Mammary epithelial cell (primary cell): ENCODE results near the gene PROM1.

ENCODE experiments used
- CTCF ChIP-seq, 2 donors: IDR thresholded peaks in 1 of 2; conservative IDR thresholded peaks in 1 of 2; 2 replicates each; pipeline ENCODE4 v1.5.1; 2011 to 2012; ENCODE audit warnings: inconsistent platforms in 2 of 2, low read length in 2 of 2, mild to moderate bottlenecking in 2 of 2, control low read depth in 1 of 2, low read depth in 1 of 2; ENCODE audit not compliant: insufficient read depth in 1 of 2; ENCODE audit errors: extremely low read depth in 1 of 2
- EZH2 ChIP-seq: IDR thresholded peaks from 2 replicates; pipeline ENCODE4 v1.6.1; 2012; ENCODE audit warnings: low read length, inconsistent platforms, borderline replicate concordance

- peak; percentile 75 to 76 for TF ChIP-seq CTCF (conservative IDR thresholded peaks at IDR 0.05 in 1 of 2, IDR thresholded peaks at IDR 0.05 in 1 of 2; ENCODE audit: extremely low read depth in 1 of 2, insufficient read depth in 1 of 2, low read depth in 1 of 2, low read length in 2 of 2)
- TF ChIP-seq EZH2: no peak
These were observed 57.6 kb downstream of the PROM1 start for GRCh38 chr4:16026160-16026761.
